IPS-NIHi7 (cell line): ENCODE data around the gene TRIM2.

Experiments
- DNase-seq: peaks from one replicate; pipeline ENCODE4 v3.0.0; 2012; ENCODE audit warnings: mixed read lengths; ENCODE audit errors: extremely low spot score

Gene TRIM2

GRCh38 chr4:153275380-153276276, 71.4 kb downstream of the TRIM2 start:
- DNase-seq = no peak

GRCh38 chr4:153276971-153277370, 72.7 kb downstream of the TRIM2 start:
- DNase-seq = no peak

- no peak for DNase-seq
These were observed 77.2 kb downstream of the TRIM2 start for GRCh38 chr4:153281476-153281875.

GRCh38 chr4:153282023-153282422, 77.8 kb downstream of the TRIM2 start:
- no peak for DNase-seq

GRCh38 chr4:153283260-153283659, 79.0 kb downstream of the TRIM2 start:
- no peak for DNase-seq

- no peak for DNase-seq
These were observed 85.9 kb downstream of the TRIM2 start for GRCh38 chr4:153290134-153290533.

- DNase-seq = no peak
These were observed 87.3 kb downstream of the TRIM2 start for GRCh38 chr4:153291562-153291961.

- no peak for DNase-seq
These were observed 88.9 kb downstream of the TRIM2 start for GRCh38 chr4:153292897-153293741.

- DNase-seq = no peak
These were observed 89.5 kb downstream of the TRIM2 start for GRCh38 chr4:153293742-153294057.

- DNase-seq = no peak
These were observed 90.4 kb downstream of the TRIM2 start for GRCh38 chr4:153294631-153295030.

- no peak for DNase-seq
These were observed 91.0 kb downstream of the TRIM2 start for GRCh38 chr4:153295131-153295755.

- DNase-seq = peak; percentile 32
These were observed 92.0 kb downstream of the TRIM2 start for GRCh38 chr4:153296040-153296823.

- DNase-seq = no peak
These were observed 92.9 kb downstream of the TRIM2 start for GRCh38 chr4:153297116-153297515.

- DNase-seq = no peak
These were observed 106.5 kb downstream of the TRIM2 start for GRCh38 chr4:153310793-153311192.

- DNase-seq = no peak
These were observed 110.7 kb downstream of the TRIM2 start for GRCh38 chr4:153314915-153315314.

- DNase-seq = peak; percentile 63
These were observed 114.6 kb downstream of the TRIM2 start for GRCh38 chr4:153318696-153319320.

- no peak for DNase-seq
These were observed 118.5 kb downstream of the TRIM2 start for GRCh38 chr4:153322791-153323190.

GRCh38 chr4:153324046-153324445, 119.8 kb downstream of the TRIM2 start:
- DNase-seq = no peak

- DNase-seq = no peak
These were observed 121.3 kb downstream of the TRIM2 start for GRCh38 chr4:153325558-153325957.

GRCh38 chr4:153326513-153326912, 122.3 kb downstream of the TRIM2 start:
- DNase-seq = no peak

- DNase-seq = no peak
These were observed 123.0 kb downstream of the TRIM2 start for GRCh38 chr4:153327247-153327646.
